ENCODE measurements around the gene SYNE3.

DNA sequence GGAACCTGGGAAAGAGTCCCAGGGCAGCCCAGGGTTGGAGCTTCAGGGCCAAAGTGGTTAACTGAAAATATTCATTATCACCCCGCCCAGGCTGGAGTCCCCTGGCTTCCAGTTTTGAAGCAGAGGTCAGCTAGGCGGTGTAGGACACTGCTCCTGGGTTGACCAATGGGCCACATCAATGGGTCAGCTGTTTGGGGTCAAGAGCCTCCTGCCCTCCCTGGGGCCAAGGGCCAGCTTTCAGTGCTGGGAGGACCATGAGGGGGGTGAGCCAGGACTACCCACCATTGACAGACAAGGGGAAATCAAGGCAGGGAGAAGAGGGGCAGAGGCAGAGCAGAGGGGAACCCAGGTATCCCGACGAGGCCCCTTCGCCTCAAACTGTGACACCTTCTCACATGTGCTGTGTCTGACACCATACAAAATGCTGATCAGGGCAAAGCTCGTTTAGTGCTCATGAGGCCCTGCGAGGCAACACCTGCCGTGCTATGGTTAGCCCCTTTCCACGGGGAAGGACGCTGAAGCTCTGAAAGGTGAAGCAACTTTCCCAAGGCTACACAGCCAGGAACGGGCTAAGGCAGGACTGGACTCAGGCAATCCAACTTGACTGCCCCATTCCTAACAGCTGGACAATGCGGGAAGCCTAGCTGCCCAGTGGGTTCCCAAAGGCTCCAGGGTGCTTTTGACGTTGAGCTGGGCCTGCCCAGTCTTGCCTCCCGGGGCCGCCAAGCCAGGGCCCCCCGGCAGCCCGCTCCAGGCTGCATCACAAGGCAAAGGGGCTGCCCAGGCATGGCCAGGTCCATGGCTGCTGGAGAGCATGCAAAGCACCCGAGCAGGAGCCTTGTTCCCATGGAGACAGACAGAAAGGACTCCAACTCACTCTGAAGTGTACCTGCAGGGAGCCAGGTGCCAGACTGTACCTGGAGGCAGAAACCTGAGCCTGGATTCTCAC lies 2.0 kb downstream of the SYNE3 start:
- TF ChIP-seq, protein P1, sequence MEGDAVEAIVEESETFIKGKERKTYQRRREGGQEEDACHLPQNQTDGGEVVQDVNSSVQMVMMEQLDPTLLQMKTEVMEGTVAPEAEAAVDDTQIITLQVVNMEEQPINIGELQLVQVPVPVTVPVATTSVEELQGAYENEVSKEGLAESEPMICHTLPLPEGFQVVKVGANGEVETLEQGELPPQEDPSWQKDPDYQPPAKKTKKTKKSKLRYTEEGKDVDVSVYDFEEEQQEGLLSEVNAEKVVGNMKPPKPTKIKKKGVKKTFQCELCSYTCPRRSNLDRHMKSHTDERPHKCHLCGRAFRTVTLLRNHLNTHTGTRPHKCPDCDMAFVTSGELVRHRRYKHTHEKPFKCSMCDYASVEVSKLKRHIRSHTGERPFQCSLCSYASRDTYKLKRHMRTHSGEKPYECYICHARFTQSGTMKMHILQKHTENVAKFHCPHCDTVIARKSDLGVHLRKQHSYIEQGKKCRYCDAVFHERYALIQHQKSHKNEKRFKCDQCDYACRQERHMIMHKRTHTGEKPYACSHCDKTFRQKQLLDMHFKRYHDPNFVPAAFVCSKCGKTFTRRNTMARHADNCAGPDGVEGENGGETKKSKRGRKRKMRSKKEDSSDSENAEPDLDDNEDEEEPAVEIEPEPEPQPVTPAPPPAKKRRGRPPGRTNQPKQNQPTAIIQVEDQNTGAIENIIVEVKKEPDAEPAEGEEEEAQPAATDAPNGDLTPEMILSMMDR (IDR thresholded peaks at IDR 0.05; ENCODE audit: insufficient read depth, low read depth, low read length) = no peak
- TF ChIP-seq EZH2 (IDR thresholded peaks at IDR 0.05; ENCODE audit: insufficient read depth, low read length) = no peak

All from astrocyte (in vitro differentiated cells and primary cell).